ENCODE results near the gene CEP104.

The CEP104 gene

DNA sequence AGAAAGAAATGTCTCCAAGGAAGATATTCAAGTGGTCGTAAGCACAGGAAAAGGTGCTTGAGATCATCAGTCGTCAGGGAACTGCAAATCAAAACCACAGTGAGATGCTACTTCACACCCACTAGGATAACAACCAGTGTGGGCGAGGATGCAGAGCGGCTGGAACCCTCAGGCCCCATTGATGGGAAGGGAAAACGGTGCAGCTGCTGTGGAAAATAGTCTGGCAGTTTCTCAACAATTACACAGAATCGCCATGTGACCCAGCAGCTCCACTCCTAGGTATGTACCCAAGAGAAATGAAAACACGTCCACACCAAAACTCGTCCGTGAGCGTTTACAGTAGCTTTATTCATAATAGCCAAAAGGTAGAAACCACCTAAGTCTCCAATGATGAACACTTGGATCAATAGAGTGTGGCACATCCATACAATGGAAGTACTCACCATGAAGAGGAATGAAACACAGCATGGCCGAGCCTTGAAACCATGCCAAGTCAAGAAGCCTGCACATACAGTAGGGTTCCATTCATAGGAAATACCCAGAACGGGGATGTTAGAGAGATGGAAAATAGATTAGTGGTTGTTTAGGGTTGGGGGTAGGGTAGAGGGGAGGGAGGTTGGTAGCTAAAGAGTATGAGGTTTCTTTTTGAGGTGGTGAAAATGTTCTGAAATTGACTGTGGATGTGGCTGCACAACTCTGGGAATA lies 6.4 kb upstream of the CEP104 start:
- H3K9me3 Mint-ChIP-seq, result no peaks in the 10 kb centered on the region
- H3K4me3 Mint-ChIP-seq, result no peak overlapping the region
- no peaks in the 10 kb centered on the region for H3K36me3 Mint-ChIP-seq
- H3K27me3 Mint-ChIP-seq, result no peaks in the 10 kb centered on the region
- H3K4me1 Mint-ChIP-seq, result peaks cover 21% of the 10 kb centered on the region
- no peak overlapping the region for H3K27ac Mint-ChIP-seq

DNA sequence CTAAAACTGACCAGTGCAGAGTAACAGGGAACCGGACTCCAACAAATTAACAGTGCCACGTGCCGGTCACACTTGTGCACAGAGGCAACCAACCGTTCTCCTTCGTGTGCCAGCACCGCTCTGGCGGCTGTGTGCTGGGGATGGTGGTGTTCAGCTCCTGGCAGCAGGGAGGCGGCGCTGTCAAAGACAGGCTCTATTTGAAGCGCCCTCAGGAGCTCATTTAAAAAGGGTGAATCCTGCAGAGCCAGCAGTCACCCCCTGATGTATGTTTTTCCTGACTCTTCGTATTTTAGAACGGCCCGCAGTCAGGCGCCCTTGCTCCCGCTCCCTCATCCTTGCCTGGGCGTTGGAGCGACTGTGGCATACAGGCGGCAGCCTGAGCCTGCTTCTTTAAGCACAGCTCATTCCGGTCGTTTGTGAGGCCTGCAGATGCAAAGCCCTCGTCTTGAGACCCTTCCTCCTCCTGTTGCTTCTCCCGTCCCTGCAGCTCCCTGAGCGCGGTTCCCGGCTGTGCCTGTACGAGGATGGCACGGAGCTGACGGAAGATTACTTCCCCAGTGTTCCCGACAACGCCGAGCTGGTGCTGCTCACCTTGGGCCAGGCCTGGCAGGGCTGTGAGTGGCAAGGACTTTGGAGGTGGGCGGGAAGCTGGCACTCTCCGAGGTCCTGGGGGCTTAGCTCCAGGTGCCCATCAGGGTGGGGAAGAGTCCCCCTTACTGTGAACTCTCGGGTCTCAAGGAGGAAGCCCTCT lies 1.4 kb upstream of the CEP104 start:
- no peaks in the 10 kb centered on the region for H3K9me3 Mint-ChIP-seq
- peak overlapping the region; percentile 65 for H3K27ac Mint-ChIP-seq
- peak overlapping the region; percentile 100 for H3K4me3 Mint-ChIP-seq
- peaks cover 43% of the 10 kb centered on the region for H3K4me1 Mint-ChIP-seq
- H3K27me3 Mint-ChIP-seq, result no peaks in the 10 kb centered on the region
- peaks cover 3% of the 10 kb centered on the region for H3K36me3 Mint-ChIP-seq

DNA sequence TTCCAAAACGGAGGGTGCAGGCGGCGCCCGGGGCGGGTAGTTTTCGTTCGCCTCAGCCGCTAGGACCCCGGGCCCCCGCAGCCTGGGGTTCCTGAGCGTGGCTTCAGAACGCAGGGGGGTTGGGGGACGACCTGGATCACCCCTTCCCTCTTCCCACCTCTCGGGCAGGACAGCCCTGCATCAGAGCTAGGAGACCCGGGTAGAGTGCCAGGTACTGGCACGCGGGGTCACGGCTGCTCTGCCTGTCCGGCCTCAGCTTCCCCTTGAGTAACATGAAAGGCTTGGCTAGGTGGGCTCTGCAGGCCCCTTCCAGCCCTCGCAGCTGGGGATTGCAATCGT lies 749 bp upstream of the CEP104 start:
- H3K4me1 Mint-ChIP-seq, result peaks cover 50% of the 10 kb centered on the region
- H3K36me3 Mint-ChIP-seq, result peaks cover 3% of the 10 kb centered on the region
- peak overlapping the region; percentile 100 for H3K4me3 Mint-ChIP-seq
- no peak overlapping the region for H3K27ac Mint-ChIP-seq
- H3K9me3 Mint-ChIP-seq, result no peaks in the 10 kb centered on the region
- H3K27me3 Mint-ChIP-seq, result no peaks in the 10 kb centered on the region

DNA sequence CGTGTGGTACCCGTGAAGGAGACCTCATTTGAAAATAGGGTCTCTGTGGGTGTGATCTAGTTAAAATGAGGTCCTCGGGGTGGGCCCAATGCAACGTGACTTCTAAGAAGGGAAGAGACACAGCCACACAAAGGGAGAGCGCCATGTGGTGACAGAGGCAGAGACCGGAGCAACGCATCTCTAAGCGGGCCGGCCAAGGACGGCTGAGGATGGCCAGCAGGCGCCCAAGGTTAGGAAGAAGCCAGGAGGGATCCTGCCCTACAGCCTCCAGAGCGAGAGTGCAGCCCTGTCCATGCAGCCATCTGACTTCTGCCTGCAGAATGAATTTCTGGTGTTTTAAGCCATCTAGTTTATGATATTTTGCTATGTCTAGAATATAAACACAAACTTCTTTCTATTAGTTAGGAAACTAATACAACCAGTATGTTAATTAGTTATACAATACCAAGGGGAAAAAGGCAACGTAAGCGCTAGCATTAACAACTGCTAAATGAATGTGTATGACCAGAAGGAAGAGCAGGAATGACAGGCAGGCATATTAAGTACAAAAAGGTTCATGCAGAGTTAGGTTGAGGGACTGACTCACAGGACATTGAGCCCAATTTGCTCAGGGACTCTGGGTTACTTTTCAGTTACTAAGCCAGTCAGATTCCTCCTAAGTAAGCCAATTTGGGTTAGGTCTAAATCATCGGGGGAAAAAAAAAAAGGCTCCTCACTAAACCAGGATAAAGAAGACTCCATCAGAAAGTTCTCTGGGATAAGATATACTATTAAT lies 4.1 kb downstream of the CEP104 start:
- Mint-ChIP-seq H3K36me3 (peaks cover 10% of the 10 kb centered on the region), H3K4me1 (peaks cover 31% of the 10 kb centered on the region), H3K27me3 (no peaks in the 10 kb centered on the region), H3K27ac (peak overlapping the region; percentile 70), H3K4me3 (no peak overlapping the region), H3K9me3 (no peaks in the 10 kb centered on the region)

DNA sequence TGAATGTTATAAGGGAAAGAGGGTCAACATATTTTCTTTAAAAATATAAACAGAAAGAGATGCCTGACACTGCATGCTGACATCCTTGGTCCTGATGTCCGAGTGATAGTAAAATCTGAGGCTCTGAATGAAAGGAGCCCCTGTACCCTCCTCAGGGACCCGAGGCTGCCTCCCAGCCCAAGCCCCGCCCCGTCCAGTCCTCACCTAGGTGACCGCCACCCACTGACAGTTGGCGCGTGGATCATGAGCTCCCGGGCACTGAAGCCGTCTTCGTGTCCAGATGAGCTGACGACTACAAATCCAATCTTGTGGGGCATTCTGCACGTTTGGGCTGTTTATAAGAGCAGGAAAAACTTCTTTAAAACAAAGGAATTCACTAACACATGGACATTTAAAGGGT lies 4.9 kb downstream of the CEP104 start:
- peaks cover 8% of the 10 kb centered on the region for H3K36me3 Mint-ChIP-seq
- no peaks in the 10 kb centered on the region for H3K9me3 Mint-ChIP-seq
- no peak overlapping the region for H3K27ac Mint-ChIP-seq
- no peak overlapping the region for H3K4me3 Mint-ChIP-seq
- H3K4me1 Mint-ChIP-seq, result peaks cover 27% of the 10 kb centered on the region
- no peaks in the 10 kb centered on the region for H3K27me3 Mint-ChIP-seq

DNA sequence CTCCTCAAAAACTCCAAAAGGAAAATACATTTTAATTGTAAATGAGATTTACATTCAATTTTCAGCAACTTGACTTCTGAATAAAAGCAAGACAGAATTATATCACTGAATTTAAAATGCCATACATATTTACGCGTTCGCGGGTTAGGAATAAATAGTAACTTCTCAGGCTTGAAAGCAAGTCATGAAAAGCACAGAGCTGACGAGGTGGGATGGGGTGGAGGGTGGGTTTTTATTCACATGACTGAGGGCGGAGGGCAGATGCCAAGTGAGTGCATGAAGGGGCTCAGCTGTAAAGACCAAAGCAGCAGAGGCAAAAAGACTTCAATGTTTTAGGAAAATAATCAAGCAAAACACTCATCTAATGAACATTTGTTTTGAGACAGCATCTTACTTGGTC lies 5.7 kb downstream of the CEP104 start:
- Mint-ChIP-seq H3K9me3 (no peaks in the 10 kb centered on the region), H3K27ac (no peak overlapping the region), H3K36me3 (peaks cover 11% of the 10 kb centered on the region), H3K4me1 (peaks cover 26% of the 10 kb centered on the region), H3K27me3 (no peaks in the 10 kb centered on the region), H3K4me3 (no peak overlapping the region)

DNA sequence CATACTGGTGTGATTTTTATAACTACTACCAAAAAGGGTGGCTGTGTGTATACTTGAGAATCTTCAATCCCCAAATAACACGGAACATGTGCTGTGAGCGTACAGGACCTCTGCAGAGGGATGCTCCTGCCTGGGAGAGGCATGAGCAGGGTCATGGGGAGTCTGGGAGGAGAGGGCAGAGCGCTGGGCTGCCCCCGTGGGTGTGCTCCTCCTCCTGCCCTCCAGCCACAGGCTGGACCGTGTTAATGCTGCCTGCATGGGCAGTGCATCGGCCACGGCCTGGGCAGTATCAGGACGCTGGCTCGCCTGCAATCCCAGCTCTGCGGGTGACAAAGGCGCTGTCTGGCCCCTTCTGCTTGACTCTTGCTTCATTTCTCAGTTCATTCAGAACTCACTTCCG lies 6.2 kb downstream of the CEP104 start:
- peaks cover 22% of the 10 kb centered on the region for H3K4me1 Mint-ChIP-seq
- H3K36me3 Mint-ChIP-seq, result peaks cover 11% of the 10 kb centered on the region
- no peak overlapping the region for H3K27ac Mint-ChIP-seq
- no peak overlapping the region for H3K4me3 Mint-ChIP-seq
- H3K9me3 Mint-ChIP-seq, result no peaks in the 10 kb centered on the region
- no peaks in the 10 kb centered on the region for H3K27me3 Mint-ChIP-seq

DNA sequence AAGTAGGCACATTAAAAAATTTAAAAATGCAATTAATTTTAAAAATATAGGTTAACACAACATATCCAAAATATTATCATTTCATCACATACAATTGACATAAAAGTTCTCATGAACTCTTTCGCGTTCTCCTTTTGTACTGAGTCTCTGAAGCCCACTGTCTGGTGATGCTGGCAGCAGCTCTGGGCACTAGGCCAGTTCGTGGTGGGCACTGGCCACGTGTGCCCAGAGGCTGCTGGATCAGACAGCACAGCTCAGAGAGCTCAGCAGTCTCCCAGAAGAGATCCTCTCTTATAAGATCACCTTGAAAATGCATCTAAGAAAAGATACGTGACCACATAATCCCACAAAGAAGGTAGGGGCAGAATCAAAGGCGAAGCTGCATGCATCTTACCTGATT lies 9.9 kb downstream of the CEP104 start:
- Mint-ChIP-seq H3K27me3 (no peaks in the 10 kb centered on the region), H3K9me3 (no peaks in the 10 kb centered on the region), H3K4me1 (no peaks in the 10 kb centered on the region), H3K36me3 (peaks cover 11% of the 10 kb centered on the region), H3K4me3 (no peak overlapping the region), H3K27ac (no peak overlapping the region)

DNA sequence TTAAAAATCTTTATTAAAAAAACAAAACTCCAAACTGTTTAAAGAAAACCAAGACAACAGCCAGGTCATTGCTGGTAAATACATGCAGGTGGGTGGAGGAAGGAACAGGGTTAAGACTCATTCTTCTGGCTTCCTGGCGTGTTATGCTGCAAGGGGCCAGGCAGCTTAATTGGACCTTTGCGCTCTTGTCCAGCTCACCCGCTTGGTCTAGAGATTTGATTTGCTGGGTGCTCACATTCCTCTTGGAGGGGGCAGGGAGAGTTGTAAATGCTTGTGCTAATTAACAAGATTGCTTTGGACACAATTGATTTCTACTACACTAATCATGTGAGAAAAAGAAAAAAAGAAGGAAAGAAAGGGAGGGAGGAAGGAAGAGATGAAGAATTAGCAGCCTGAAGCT lies 10.5 kb downstream of the CEP104 start:
- Mint-ChIP-seq H3K9me3 (no peaks in the 10 kb centered on the region), H3K27ac (no peak overlapping the region), H3K27me3 (no peaks in the 10 kb centered on the region), H3K4me1 (no peaks in the 10 kb centered on the region), H3K36me3 (peaks cover 11% of the 10 kb centered on the region), H3K4me3 (no peak overlapping the region)

DNA sequence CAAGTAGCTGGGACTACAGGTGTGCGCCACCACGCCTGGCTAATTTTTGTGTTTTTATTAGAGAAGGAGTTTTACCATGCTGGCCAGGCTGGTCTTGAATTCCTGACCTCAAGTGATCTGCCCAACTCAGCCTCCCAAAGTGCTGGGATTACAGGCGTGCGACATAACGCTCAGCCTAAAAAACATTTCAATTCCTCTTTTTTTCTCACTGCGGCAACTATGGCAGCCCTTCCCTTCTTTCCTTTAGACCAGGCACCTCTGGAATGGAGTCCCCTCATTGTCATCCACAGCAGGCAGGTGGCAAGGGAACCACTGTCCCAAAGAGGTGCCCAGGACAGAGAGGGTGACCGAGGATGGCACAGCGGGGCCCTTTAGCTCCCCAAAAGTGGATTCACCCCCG lies 14.1 kb downstream of the CEP104 start:
- no peak overlapping the region for H3K27ac Mint-ChIP-seq
- no peak overlapping the region for H3K4me3 Mint-ChIP-seq
- no peaks in the 10 kb centered on the region for H3K27me3 Mint-ChIP-seq
- peaks cover 23% of the 10 kb centered on the region for H3K36me3 Mint-ChIP-seq
- H3K9me3 Mint-ChIP-seq, result no peaks in the 10 kb centered on the region
- H3K4me1 Mint-ChIP-seq, result no peaks in the 10 kb centered on the region

DNA sequence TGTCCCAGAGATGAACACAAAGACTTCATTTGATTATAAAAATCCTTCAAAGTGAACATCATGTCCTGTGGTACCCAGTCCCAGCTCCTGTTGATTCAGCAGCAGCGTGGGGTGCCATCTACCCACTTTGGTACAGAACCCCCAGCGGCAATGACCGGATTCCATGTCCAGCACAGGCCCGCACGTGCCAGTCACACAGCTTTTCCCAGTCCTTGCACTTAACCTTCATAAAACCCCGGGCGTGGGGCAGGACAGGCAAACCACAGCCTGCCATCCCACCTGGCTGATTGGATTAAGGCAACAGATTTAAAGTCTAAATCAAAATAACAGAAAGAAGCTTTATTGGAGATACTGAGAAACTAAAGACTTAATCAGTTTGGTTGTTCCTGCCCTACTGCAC lies 15.5 kb downstream of the CEP104 start:
- H3K27me3 Mint-ChIP-seq, result no peaks in the 10 kb centered on the region
- H3K4me3 Mint-ChIP-seq, result no peak overlapping the region
- H3K27ac Mint-ChIP-seq, result no peak overlapping the region
- no peaks in the 10 kb centered on the region for H3K9me3 Mint-ChIP-seq
- no peaks in the 10 kb centered on the region for H3K4me1 Mint-ChIP-seq
- peaks cover 29% of the 10 kb centered on the region for H3K36me3 Mint-ChIP-seq

DNA sequence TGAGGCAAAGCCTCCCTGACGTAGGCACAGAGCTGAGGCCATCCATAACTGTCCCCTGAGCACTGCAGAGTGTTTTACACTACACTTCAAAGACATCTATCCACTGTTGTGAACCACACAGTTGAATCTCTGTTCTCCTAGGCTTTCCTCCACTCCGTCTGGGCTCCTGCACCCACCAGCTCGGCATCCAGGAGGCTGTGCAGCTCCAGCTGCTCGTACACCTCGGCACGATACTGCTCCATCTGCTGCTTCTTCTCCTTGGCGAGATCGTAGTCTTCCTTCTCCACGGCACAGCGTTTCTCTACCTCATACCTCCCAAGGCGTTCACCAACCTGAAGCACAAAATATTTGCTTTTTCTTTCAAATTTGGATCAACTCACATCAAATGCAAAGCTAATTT lies 18.2 kb downstream of the CEP104 start:
- H3K27ac Mint-ChIP-seq, result no peak overlapping the region
- H3K9me3 Mint-ChIP-seq, result no peaks in the 10 kb centered on the region
- peaks cover 30% of the 10 kb centered on the region for H3K36me3 Mint-ChIP-seq
- no peaks in the 10 kb centered on the region for H3K27me3 Mint-ChIP-seq
- no peaks in the 10 kb centered on the region for H3K4me1 Mint-ChIP-seq
- no peak overlapping the region for H3K4me3 Mint-ChIP-seq

DNA sequence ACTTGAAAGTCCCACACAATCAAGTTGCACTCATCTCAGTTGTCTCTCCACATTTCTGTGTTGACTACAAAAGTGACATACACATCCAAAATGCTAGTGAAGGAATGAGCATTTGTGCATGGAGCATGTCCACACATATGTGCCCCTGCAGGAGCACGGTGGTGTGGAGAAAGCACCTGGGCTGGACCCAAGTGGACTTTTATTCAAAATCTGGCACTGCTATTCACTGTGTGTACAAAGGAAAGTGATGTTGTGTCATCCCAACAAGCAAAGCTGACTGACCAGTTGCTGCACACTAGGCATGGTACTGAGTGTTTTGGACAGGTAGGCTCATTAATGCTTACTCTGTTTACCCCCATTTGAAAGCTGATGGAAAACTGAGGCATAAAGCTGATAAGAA lies 19.3 kb downstream of the CEP104 start:
- Mint-ChIP-seq H3K4me3 (no peak overlapping the region), H3K4me1 (no peaks in the 10 kb centered on the region), H3K9me3 (no peaks in the 10 kb centered on the region), H3K27ac (no peak overlapping the region), H3K27me3 (no peaks in the 10 kb centered on the region), H3K36me3 (peaks cover 33% of the 10 kb centered on the region)

DNA sequence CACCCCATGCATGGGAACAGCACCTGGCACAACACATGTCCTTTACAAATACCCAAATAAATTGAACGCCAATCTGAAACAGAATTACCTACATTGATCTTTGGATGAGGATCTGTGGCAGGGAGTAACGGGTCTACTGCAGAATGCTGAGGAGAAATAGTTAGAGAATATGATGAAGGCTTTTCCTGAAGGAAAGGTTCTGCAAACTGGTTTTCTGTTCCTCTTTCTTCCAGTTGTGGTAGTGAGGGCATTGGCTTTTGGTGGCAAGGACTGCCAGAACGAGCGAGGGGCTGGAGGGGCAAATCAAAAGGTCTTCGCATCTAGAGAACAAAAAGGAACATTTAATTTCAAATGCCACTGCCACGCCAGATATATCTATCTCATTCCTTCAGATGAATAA lies 19.8 kb downstream of the CEP104 start:
- Mint-ChIP-seq H3K36me3 (peaks cover 33% of the 10 kb centered on the region), H3K9me3 (no peaks in the 10 kb centered on the region)

DNA sequence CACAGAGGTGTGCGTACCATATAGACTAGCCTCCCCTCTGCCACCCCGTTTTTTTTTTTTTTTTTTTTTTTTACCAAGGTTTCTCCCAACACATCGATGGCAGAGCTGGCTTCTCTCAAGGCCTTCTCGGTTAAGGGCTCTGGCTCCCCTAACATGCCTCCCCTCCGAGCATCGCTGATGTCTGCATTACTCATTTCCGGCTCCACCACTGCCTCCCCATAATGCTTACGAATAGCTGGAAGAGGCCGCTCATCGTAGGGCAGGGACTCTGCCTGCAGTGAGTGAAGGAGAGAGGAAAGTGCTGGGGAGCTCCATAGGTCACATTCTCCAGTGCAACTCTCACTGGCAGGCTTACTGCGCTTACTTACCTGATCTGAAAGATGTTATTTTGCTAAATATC lies 20.6 kb downstream of the CEP104 start:
- H3K4me3 Mint-ChIP-seq, result no peak overlapping the region
- H3K27me3 Mint-ChIP-seq, result no peaks in the 10 kb centered on the region

More for the DNA sequence above, 19.8 kb downstream of the CEP104 start:
- no peaks in the 10 kb centered on the region for H3K27me3 Mint-ChIP-seq
- no peak overlapping the region for H3K4me3 Mint-ChIP-seq
- no peak overlapping the region for H3K27ac Mint-ChIP-seq
- no peaks in the 10 kb centered on the region for H3K4me1 Mint-ChIP-seq

DNA sequence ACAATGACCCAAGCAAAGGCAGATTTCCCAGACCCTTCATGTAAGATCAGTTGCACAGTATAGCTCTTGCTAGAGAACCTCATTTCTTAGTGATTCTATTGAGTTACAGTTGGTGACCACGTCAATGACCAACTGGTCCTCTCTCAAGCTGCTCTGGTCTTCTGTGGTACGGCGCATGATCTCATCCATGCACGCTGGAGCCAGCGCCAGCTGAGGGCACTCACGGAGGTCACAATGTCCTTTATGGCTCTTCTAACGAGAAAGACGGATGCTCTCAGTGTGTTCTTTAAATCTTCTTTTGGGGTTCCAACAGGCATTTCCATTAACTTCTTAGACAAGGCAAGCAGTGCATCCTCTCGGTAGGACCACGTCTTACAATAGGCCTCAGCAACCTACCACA lies 22.3 kb downstream of the CEP104 start:
- peaks cover 32% of the 10 kb centered on the region for H3K36me3 Mint-ChIP-seq
- H3K27ac Mint-ChIP-seq, result no peak overlapping the region
- no peak overlapping the region for H3K4me3 Mint-ChIP-seq

More for the DNA sequence above, 20.6 kb downstream of the CEP104 start:
- no peak overlapping the region for H3K27ac Mint-ChIP-seq
- H3K9me3 Mint-ChIP-seq, result no peaks in the 10 kb centered on the region
- H3K4me1 Mint-ChIP-seq, result no peaks in the 10 kb centered on the region
- peaks cover 36% of the 10 kb centered on the region for H3K36me3 Mint-ChIP-seq

More for the DNA sequence above, 22.3 kb downstream of the CEP104 start:
- Mint-ChIP-seq H3K9me3 (no peaks in the 10 kb centered on the region), H3K4me1 (no peaks in the 10 kb centered on the region), H3K27me3 (no peaks in the 10 kb centered on the region)

Data from activated naive CD4-positive, alpha-beta T cell treated with anti-CD3 and anti-CD28 coated beads, Interleukin-2, amount 50 U/mL, for 24 hours (primary cell).